ENCODE data around the gene PCOLCE2. TPM values are rescaled to one million over a fixed set of nuclear protein-coding genes. Genes with fewer than 3 reads are reported as not detected.

Gene PCOLCE2
- total RNA-seq, 4 donors from 2014 or later, result 3.1 to 37.8 (median 14.5) TPM

- Histone ChIP-seq H3K9me3 (no peaks in the 10 kb centered on the region), H3K4me3 (replicated peaks in 1 of 3) (no peak overlapping the region), H3K36me3 (no peaks in the 10 kb centered on the region), H3K27ac (no peak overlapping the region), H3K27me3 (no peaks in the 10 kb centered on the region), H3K4me1 (no peaks in the 10 kb centered on the region)
- intact Hi-C loops (cut with DNase I), result no loop called here
- no peak for TF ChIP-seq CTCF (IDR thresholded peaks at IDR 0.05)
- no peak for TF ChIP-seq POLR2A (IDR thresholded peaks at IDR 0.05)
- DNase-seq, result no peak
Measured at GRCh38 chr3:142925140-142925539, 36.3 kb upstream of the PCOLCE2 start.

GRCh38 chr3:142923694-142924093 lies 34.8 kb upstream of the PCOLCE2 start:
- Histone ChIP-seq H3K4me3 (replicated peaks in 1 of 3) (no peak overlapping the region), H3K9me3 (no peaks in the 10 kb centered on the region), H3K36me3 (no peaks in the 10 kb centered on the region), H3K27ac (no peak overlapping the region), H3K27me3 (no peaks in the 10 kb centered on the region), H3K4me1 (no peaks in the 10 kb centered on the region)
- intact Hi-C loops (cut with DNase I), result no loop called here
- no peak for DNase-seq
- TF ChIP-seq CTCF (IDR thresholded peaks at IDR 0.05), result no peak
- TF ChIP-seq POLR2A (IDR thresholded peaks at IDR 0.05), result no peak

GRCh38 chr3:142916605-142917004 lies 27.7 kb upstream of the PCOLCE2 start:
- intact Hi-C loops (cut with DNase I), result no loop called here
- no peaks in the 10 kb centered on the region for H3K36me3 ChIP-seq
- no peaks in the 10 kb centered on the region for H3K4me1 ChIP-seq
- H3K9me3 ChIP-seq, result no peaks in the 10 kb centered on the region
- H3K27ac ChIP-seq, result no peak overlapping the region
- WGBS, 2 donors, result 64 to 67% methylated on average over 2 of the region's 2 CpGs
- H3K4me3 ChIP-seq (replicated peaks in 1 of 3), result no peak overlapping the region
- TF ChIP-seq CTCF (IDR thresholded peaks at IDR 0.05), result no peak
- TF ChIP-seq POLR2A (IDR thresholded peaks at IDR 0.05), result no peak
- H3K27me3 ChIP-seq, result no peaks in the 10 kb centered on the region
- no peak for DNase-seq

DNA sequence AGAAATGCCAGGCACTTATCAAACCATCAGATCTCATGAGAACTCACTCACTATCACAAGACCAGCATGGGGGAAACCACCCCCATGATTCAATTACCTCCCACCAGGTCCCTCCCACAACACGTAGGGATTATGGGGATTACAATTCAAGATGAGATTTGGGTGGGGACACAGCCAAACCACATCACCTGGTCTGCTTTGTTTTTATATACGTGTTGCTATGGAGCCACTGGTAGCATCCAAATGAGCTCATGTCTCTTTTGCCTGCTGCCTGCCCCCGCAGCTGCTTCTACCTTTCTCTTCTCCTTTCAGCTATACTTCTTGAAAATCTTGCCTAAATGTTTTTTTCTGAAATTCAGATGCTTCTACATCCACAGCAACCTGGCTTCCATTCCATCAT lies 26.8 kb upstream of the PCOLCE2 start:
- H3K27me3 ChIP-seq, result no peaks in the 10 kb centered on the region
- H3K36me3 ChIP-seq, result no peaks in the 10 kb centered on the region
- H3K27ac ChIP-seq, result no peak overlapping the region
- no peak for TF ChIP-seq POLR2A (IDR thresholded peaks at IDR 0.05)
- TF ChIP-seq CTCF (IDR thresholded peaks at IDR 0.05), result no peak
- H3K4me3 ChIP-seq (replicated peaks in 1 of 3), result no peak overlapping the region
- WGBS, 2 donors, result 78 to 80% methylated on average over 3 of the region's 3 CpGs
- no peaks in the 10 kb centered on the region for H3K9me3 ChIP-seq
- intact Hi-C loops (cut with DNase I), result no loop called here
- DNase-seq, result no peak
- no peaks in the 10 kb centered on the region for H3K4me1 ChIP-seq

DNA sequence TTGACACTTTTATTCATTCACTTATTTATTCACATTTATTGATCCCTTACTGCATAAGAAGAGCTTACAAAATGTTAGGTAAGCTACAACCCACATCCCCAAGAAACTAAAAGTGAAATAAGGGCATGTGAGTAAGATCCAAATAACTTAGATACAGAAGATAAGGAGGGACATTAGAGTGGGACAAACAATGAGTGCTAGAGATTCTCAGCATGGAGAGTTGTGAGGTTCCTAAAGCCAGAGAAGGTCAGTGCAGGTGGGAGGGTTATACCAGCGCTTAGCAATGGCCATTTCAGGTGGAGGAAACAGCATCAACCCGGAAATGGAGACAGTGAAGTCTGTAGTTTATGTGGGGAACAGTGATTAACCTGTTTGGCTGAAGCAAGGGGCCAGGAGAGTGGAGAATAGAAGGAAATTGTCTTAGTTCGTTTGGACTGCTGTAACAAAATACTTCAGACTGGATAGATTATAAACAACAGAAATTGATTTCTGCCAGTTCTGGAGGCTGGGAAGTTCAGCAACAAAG lies 25.5 kb upstream of the PCOLCE2 start:
- no peaks in the 10 kb centered on the region for H3K36me3 ChIP-seq
- H3K27me3 ChIP-seq, result no peaks in the 10 kb centered on the region
- WGBS, 2 donors, result 53 to 54% methylated on average over 3 of the region's 3 CpGs
- no peak overlapping the region for H3K27ac ChIP-seq
- no peaks in the 10 kb centered on the region for H3K4me1 ChIP-seq
- DNase-seq, result no peak
- TF ChIP-seq POLR2A (IDR thresholded peaks at IDR 0.05) (no peak), CTCF (IDR thresholded peaks at IDR 0.05) (no peak)
- H3K9me3 ChIP-seq, result no peaks in the 10 kb centered on the region
- intact Hi-C loops (cut with DNase I), result no loop called here
- H3K4me3 ChIP-seq (replicated peaks in 1 of 3), result no peak overlapping the region

Data from thyroid gland (tissue), 4 donors.